Measurements from ENCODE around the gene MALT1. TPM values are rescaled to one million over a fixed set of nuclear protein-coding genes. Genes with fewer than 3 reads are reported as not detected.

MALT1 gene
- total and polyA plus RNA-seq, 2 donors (not counting 1 experiment from before 2014, with no cell fraction given), result 42.4 to 81.2 TPM

GRCh38 chr18:58630071-58630470 is 41.2 kb upstream of the MALT1 start:
- Histone ChIP-seq H3K4me2 (replicated peaks; ENCODE audit: low read depth, low read length, poor library complexity, severe bottlenecking) (no peak overlapping the region), H3K9ac (ENCODE audit: low read length) (no peak overlapping the region), H2AFZ (ENCODE audit: insufficient read depth, low read depth, low read length, poor library complexity, severe bottlenecking) (no peak overlapping the region), H3K9me3 (ENCODE audit: control extremely low read depth in 1 of 3, control insufficient read depth in 2 of 3, insufficient read depth in 1 of 3, low read length in 2 of 3) (no peaks in the 10 kb centered on the region), H3K27ac (ENCODE audit: low read length in 2 of 2) (no peak overlapping the region), H3K36me3 (replicated peaks in 1 of 2; ENCODE audit: control extremely low read depth in 1 of 2, control insufficient read depth in 1 of 2, extremely low read depth in 1 of 2, insufficient read depth in 2 of 2, low read length in 1 of 2) (no peaks in the 10 kb centered on the region), H3K4me3 (ENCODE audit: control extremely low read depth in 1 of 5, extremely low read depth in 1 of 5, insufficient read depth in 1 of 5, low read depth in 2 of 5, low read length in 4 of 5) (no peak overlapping the region), H3K79me2 (ENCODE audit: control insufficient read depth, insufficient read depth, low read length) (no peaks in the 10 kb centered on the region), H3K27me3 (replicated peaks in 1 of 4; ENCODE audit: control extremely low read depth in 1 of 4, control insufficient read depth in 3 of 4, insufficient read depth in 4 of 4, low read length in 3 of 4) (no peaks in the 10 kb centered on the region), H3K4me1 (ENCODE audit: control insufficient read depth in 2 of 2, insufficient read depth in 2 of 2, low read length in 2 of 2) (no peaks in the 10 kb centered on the region), H4K20me1 (ENCODE audit: control insufficient read depth, insufficient read depth, low read length, poor library complexity, severe bottlenecking) (no peaks in the 10 kb centered on the region)
- intact Hi-C loops (cut with micrococcal nuclease), result loop anchor here (10.0 kb wide), 1 partner anchor 45 kb away; no protein-coding TSS in a partner anchor
- peaks cover 13% of the 10 kb centered on the region for H3K4me1 Mint-ChIP-seq
- H3K27me3 Mint-ChIP-seq, result no peaks in the 10 kb centered on the region
- ChIA-PET POLR2A (interaction anchor here (0.8 kb wide), 1 partner anchor 123 kb away, joined by 6 read pairs; no protein-coding TSS in a partner anchor), CTCF (no interaction called here)
- no peak overlapping the region for H3K4me3 Mint-ChIP-seq
- WGBS (ENCODE audit: insufficient coverage), result no CpG with 5 or more reads among the region's 2 CpGs
- TF ChIP-seq EZH2 (IDR thresholded peaks at IDR 0.05; ENCODE audit: borderline replicate concordance, insufficient read depth, low read depth, low read length, poor library complexity, severe bottlenecking) (no peak), CTCF (IDR thresholded peaks at IDR 0.05) (no peak)
- H3K9me3 Mint-ChIP-seq (ENCODE audit: insufficient read depth), result no peaks in the 10 kb centered on the region
- DNase-seq (no peak), ATAC-seq (ENCODE audit: low read depth) (no peak)
- H3K27ac Mint-ChIP-seq, result no peak overlapping the region

- H3K4me3 Mint-ChIP-seq, result no peak overlapping the region
- POLR2A ChIA-PET, result no interaction called here
- no peak overlapping the region for H3K27ac Mint-ChIP-seq
- H3K4me1 ChIP-seq (ENCODE audit: control insufficient read depth in 2 of 2, insufficient read depth in 2 of 2, low read length in 2 of 2), result no peaks in the 10 kb centered on the region
- CTCF ChIA-PET, result no interaction called here
- no peaks in the 10 kb centered on the region for H3K9me3 Mint-ChIP-seq (ENCODE audit: insufficient read depth)
- no peak overlapping the region for H3K9ac ChIP-seq (ENCODE audit: low read length)
- peaks cover 13% of the 10 kb centered on the region for H3K4me1 Mint-ChIP-seq
- WGBS (ENCODE audit: insufficient coverage), result 100% methylated on average over 1 of the region's 5 CpGs
- no peak for TF ChIP-seq EZH2 (IDR thresholded peaks at IDR 0.05; ENCODE audit: borderline replicate concordance, insufficient read depth, low read depth, low read length, poor library complexity, severe bottlenecking)
- TF ChIP-seq CTCF (IDR thresholded peaks at IDR 0.05), result no peak
- ATAC-seq (ENCODE audit: low read depth) (no peak), DNase-seq (no peak)
- no peaks in the 10 kb centered on the region for H3K27me3 Mint-ChIP-seq
- intact Hi-C loops (cut with micrococcal nuclease), result loop anchor here (10.0 kb wide), 1 partner anchor 46 kb away; no protein-coding TSS in a partner anchor
- H3K79me2 ChIP-seq (ENCODE audit: control insufficient read depth, insufficient read depth, low read length), result no peaks in the 10 kb centered on the region
- no peaks in the 10 kb centered on the region for H3K36me3 ChIP-seq (replicated peaks in 1 of 2; ENCODE audit: control extremely low read depth in 1 of 2, control insufficient read depth in 1 of 2, extremely low read depth in 1 of 2, insufficient read depth in 2 of 2, low read length in 1 of 2)
- H3K27me3 ChIP-seq (replicated peaks in 1 of 4; ENCODE audit: control extremely low read depth in 1 of 4, control insufficient read depth in 3 of 4, insufficient read depth in 4 of 4, low read length in 3 of 4), result no peaks in the 10 kb centered on the region
- H3K4me3 ChIP-seq (ENCODE audit: control extremely low read depth in 1 of 5, extremely low read depth in 1 of 5, insufficient read depth in 1 of 5, low read depth in 2 of 5, low read length in 4 of 5), result no peak overlapping the region
- H4K20me1 ChIP-seq (ENCODE audit: control insufficient read depth, insufficient read depth, low read length, poor library complexity, severe bottlenecking), result no peaks in the 10 kb centered on the region
- no peaks in the 10 kb centered on the region for H3K9me3 ChIP-seq (ENCODE audit: control extremely low read depth in 1 of 3, control insufficient read depth in 2 of 3, insufficient read depth in 1 of 3, low read length in 2 of 3)
- no peak overlapping the region for H3K27ac ChIP-seq (ENCODE audit: low read length in 2 of 2)
- H3K4me2 ChIP-seq (replicated peaks; ENCODE audit: low read depth, low read length, poor library complexity, severe bottlenecking), result no peak overlapping the region
- no peak overlapping the region for H2AFZ ChIP-seq (ENCODE audit: insufficient read depth, low read depth, low read length, poor library complexity, severe bottlenecking)
Measured at GRCh38 chr18:58631301-58631700, 40.0 kb upstream of the MALT1 start.

All from B cell (primary cell).